HTERT RPE-1 (cell line): Measurements from ENCODE around the gene BEX3.
"Not testable (repeated sequence)": the region's sequence is repeated elsewhere in the genome, so short reads cannot be mapped to it uniquely, and the experiment has no call there.

Experiments used
- in situ Hi-C: fragments of 300-500 bp; cut with MboI; formaldehyde crosslinking; loops from 4 replicates; pipeline ENCODE4 v1.14.3; 2020; ENCODE audit warnings: low sequenced_read_pairs

The BEX3 gene

DNA sequence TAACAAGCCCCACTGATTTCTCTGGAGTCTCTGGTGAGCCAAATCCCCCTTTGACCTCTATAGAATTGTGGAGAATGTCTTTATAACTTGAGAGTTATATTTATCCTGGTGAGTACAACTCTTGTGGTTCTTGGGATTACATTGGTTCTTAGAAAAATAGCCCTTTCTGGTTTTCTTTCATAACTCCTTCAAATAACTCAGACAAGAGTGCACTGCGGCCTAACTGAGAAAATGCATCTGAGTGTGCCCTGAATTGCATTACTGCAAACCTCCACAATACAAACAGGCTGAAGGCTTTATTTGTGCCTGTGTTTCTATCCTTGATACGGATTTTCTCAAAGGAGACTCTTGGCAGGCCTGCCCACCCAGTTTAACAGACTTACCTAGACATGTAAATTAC lies 2.7 kb downstream of the BEX3 start:
- in situ Hi-C loops: no loop called here

DNA sequence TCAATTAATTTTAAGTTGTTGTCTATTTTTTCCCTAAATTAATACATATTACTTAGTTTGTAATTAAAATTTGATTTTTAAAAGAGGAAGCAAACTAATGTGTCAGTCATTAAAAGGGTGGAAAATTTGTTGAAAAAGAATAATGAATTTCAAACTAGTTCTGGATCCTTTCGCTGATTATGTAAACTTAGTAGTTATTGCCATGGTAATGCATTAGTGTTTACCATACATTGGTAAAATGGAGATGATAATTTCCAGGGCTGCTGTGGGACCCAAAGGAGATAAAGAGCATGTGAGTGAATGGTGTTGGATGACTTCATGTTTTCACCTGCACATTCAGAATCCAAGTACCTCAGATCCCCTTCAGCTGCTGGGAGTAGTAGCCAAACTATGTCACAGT lies 6.5 kb downstream of the BEX3 start:
- in situ Hi-C loops: no loop called here

DNA sequence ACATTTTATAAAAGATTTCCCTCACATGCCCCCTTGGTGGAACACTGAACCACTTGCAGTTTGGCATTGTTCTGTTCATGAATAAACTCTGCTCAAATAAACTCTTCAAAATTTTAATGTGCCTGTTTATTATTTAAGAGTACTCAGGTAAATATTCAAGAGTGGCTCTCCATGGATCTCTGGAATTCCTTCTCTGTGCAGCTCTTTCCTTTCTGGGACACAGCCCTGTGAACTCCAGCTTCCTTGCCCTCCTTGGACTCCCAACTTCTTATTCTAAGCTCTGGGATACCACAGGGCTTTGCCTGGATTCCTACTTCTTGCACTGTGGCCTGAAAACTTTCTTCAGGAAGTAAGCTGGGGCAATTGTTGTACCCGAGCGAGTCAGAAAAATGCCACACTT lies 8.3 kb downstream of the BEX3 start:
- in situ Hi-C loops: no loop called here

DNA sequence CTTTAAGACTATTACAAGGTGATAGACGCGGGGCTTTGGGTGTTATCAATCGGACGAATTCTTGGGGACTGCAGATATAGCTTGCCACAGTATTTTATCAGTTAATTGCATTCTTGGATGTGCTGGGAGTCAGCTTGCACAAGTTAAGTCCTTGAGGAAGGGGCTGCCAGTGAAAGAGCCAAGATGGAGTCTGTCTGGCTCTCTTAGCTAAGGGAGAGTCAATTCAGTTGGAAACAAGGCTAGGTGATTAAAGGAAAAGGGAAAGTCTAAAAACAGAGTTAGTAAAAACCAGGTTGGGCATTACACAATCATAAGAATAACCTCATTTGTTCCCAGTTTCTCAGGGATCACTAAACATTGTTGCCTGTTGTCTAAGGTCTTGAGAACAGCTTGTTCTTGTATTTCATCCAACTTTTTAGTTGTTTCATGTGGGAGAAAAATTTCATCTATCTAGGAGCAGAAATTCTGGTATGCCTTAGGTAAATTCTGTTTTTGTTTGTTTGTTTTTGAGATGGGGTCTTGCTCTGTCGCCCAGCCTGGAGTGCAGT lies 9.0 kb downstream of the BEX3 start:
- in situ Hi-C loops: not testable (repeated sequence)

DNA sequence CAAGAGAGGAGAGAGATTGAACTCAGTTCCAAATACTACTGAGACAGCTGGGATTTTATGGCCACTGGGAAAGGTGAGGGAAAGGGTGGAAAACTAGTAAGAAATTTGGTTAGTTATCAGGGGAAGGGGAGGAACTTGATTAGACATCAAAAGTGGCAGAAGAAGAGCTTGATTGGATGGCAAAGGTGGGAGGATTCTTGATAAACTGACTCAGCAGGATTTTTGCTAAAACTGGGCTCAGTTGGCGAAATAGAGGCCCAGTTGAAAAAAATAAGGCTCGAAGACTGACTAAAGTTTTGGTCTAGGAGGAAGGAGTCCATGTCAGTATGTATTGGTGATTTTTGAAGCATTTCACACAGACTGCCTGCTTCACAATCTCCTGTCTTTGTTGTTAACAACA lies 10.0 kb downstream of the BEX3 start:
- in situ Hi-C loops: no loop called here

DNA sequence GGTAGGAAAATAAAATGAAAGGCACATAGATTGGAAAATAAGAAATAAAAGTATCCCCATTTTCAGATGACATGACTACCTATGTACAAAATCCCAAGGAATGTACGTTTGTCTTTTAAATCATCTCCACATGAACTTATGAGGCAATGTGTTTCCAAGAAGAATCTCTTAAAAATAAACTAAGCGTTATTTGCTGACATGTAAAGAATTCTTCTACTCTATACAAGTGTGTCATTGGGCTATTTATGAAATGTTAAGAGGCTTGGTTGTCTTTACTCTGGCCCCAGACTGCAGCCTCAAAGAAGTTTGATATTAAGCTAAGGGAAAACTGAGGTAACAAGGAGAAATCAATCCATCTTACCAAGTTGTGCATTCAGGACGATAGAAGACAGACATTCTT lies 17.1 kb downstream of the BEX3 start:
- in situ Hi-C loops: no loop called here

DNA sequence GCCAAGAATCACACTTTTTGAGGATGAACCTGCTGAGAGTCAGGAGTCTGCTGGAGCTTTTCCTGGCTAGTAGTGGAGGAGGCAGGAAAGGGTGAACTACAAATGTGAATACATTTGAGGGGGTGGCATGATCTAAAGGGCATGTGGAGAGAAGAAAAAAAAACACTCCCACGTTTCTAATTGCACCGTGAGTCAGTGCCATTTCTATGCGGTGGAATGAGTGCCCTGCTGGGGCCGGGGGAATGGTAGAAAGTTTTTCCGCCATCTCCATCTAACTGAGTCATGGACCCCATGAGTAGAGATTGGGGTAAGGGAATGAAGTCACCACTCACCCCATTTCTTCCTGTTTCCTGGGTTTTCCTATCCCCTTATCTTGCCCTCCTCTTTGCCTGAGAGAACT lies 19.8 kb downstream of the BEX3 start:
- in situ Hi-C loops: no loop called here

DNA sequence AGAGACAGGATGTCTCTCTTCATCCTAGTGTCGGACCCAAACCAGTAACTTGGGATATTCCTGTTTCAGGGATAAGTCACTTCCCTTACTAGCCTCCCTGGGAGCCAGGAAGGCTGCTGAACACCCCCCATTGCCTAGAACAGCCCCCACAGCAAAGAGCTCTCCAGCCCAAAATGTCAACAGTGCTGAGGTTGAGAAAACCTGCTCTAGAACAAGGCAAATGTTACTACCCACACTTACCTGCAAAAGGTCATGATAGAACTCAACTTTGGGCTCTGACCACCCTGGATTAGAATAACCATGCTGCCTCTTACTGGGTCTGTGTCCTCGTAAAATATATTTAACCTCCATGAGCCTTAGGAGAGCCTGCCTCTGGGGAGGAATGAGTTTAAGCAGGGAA lies 20.3 kb downstream of the BEX3 start:
- in situ Hi-C loops: no loop called here

DNA sequence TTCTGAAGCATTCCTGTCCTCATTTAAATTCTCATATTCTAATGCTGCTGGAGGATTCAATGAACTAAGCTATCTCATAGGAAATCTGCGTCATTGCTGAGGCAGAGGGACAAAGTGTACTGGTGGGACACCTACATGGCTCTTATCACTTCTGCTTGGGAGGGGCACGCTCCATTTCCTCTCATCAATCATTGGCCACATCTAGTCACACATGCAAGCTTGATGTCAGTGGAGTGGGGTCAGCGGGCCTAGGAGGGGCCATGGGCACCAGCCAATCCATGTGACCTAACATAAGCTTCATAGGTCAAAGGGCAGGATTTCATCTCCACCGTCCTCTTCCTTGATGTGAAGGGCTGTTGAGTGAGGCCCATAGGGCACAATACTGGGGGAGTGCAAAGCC lies 21.4 kb downstream of the BEX3 start:
- in situ Hi-C loops: no loop called here

DNA sequence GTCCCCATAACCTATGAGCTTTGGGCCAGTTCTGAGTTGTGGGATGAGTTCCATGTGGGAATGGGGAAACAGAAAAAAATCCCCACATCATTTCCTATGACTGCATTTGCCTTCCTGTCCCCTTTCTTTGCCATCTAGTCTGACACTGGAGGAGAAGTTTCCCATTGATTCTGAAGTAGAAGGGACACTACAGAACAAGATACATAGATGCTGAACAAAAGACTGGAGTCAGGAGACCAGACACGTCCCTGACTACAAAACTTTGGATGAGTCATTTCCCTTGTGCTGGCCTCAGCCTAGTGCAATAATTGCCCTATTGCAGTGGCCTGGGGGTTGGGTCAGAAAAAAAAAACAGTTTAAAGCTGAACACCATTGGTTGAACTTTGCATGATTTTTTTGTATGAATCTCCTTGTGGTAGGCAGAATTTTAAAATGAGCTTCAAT lies 22.1 kb downstream of the BEX3 start:
- in situ Hi-C loops: no loop called here

DNA sequence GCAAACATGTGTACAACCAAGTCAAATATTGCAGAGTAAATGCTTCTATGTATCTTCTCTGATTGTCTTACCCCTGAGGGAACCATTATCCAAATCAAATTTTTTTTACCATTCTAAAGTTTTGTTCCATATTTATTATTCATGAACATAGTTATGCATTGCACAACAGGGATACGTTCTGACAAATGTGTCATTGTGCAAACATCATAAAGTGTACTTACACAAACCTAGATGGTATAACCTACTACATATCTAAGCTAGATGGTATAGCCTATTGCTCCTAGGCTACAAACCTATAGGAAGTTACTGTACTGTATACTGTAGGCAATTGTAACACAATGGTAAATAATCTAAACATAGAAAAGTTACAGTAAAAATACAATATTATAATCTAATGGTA lies 23.4 kb downstream of the BEX3 start:
- in situ Hi-C loops: no loop called here

DNA sequence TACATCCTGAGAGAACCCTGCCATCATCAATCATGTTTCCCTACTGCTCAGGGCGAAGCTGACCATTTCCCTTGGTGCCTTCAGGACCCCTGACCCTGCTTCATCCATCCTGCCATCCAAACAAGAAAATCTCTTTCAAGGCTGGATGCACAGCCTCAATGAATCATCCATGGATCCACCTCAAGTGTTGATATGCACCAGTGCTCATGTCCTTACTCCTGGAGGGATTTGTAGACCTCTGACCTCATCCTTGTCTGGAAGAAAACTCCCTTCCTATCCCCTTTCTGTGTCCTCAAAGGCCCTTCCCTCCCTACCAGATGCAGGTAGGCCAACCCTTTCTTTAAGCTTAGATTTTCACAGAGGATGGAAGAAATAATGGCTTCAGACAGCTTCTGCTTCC lies 24.6 kb downstream of the BEX3 start:
- in situ Hi-C loops: no loop called here

DNA sequence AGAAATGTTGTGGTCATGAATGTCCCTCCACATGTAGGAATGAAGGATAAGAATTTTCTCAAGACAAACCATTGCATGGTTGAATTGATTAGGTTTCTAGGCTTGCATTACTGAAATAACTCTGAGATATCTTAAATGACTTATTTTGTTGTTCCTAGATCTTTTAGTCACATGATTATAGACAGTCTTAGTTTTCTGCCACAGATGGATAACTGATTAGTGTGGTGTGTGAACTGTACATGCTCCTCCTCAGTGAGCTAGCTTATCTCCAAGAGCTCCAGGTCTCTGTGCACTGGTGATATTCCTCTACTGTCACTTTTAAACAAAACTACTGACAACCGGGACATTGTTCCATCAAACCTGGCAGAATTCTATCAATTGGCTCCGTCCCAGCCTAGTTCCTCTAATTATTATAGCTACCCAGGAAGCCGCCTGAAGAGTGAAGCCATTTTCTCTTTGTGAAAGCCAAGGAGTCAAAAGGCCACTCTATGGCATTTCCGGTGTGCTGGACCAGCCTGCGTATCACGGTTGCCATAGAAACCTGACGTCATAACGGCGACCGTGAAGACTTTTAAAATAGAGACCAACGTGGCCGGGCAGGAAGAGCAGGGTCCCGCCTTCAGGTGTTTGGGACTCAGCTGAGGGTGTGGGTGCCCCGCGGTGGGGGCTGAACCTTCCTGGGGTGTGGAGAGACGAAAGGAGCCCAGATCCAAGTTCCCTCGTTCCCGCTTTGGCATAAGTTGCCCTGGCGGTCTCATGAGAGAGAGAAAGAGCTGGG lies 28.1 kb downstream of the BEX3 start:
- in situ Hi-C loops: no loop called here

DNA sequence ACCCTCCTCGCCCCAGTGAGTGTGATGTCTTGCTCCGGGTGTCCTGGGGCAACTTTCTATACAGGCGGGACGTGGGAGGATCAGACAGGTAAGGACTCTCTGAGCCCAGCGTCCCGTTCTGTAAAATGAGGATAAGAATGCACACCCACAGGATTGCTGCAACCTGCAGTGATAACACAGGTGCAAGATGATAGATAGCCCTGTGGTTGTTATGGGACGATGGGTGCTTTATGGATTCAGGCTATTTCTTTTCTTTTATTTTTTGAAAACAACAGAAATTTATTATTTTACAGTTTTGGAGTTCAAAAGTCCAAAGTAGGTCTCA lies 28.6 kb downstream of the BEX3 start:
- in situ Hi-C loops: no loop called here

DNA sequence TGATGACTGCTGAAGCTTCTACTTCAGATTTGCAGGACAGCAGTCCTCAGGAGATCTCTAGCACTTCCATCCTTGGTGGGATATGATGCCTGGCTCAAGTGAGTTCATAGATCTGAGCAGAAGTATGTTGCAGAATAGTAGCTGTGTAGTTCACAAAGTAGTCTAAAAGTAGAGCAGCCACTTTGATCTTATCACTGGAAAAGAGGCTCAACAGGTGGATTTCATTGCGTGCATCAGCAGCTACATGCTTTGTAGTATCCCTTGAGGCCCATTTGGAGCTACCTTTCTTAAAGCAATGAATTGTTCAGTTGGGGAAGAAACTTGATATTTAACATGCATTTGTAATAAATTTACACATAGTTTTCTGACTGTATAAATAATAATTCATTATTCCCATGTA lies 29.9 kb downstream of the BEX3 start:
- in situ Hi-C loops: no loop called here

DNA sequence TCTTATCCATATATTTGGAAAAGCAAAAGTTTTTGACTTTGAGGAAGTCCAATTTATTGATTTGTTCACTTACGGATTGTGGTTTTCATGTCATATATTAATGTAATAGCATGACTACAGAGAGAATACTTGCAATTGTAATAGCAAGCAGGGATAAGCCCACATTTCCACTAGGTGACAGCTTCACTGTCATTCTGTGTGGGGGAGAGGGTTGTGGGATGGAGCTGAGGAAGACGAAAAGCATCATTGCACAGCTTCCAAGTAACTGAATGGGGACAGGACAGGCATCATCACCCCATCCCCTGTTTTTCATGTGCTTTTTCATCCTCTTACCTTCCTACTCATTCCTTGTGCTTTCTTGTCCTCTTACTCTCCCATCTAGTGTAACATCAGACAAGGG lies 31.4 kb downstream of the BEX3 start:
- in situ Hi-C loops: no loop called here

DNA sequence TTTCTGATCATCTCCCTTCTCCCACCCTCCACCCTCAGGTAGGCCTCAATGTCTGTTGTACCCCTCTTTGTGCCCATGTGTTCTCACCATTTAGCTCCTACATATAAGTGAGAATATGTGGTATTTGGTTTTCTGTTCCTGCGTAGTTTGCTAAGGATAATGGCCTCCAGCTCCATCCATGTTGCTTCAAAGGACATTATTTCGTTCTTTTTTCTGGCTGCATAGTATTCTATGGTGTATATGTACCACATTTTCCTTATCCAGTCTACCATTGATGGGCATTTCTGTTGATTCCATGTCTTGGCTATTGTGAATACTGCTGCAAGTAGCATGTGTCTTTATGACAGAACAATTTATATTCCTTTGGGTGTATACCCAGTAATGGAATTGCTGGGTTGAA lies 35.4 kb downstream of the BEX3 start:
- in situ Hi-C loops: not testable (repeated sequence)

DNA sequence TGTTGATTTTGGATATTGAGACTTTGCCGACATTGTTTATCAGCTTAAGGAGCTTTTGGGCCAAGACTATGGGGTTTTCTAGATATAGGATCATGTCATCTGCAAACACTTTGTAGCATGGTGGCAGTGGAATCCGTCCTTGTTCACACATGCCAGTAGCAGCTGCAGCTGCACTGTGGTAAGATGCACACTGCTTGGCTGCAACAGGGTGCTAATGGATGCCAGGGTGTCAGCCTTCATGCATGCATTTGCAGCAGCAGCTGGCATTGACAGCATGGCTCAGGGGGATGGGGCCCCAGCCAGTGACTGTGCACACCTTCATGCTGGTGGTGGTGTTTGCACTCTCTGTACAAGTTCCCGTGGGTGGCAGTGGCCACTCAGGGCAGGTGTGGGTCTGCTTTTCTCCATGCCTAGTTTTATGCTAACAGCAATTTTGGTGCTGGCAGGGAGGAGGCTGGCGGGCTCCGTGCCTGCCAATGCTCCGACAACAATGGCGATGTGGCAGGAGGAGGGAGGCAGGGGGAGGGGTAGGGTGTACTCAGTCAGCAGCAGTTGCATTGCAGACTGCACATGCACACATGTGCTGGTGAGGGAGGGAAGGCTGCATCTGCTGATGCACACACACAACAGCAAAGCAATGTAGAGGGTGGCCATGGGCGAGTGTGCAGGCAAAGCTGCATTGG lies 37.5 kb downstream of the BEX3 start:
- in situ Hi-C loops: no loop called here

DNA sequence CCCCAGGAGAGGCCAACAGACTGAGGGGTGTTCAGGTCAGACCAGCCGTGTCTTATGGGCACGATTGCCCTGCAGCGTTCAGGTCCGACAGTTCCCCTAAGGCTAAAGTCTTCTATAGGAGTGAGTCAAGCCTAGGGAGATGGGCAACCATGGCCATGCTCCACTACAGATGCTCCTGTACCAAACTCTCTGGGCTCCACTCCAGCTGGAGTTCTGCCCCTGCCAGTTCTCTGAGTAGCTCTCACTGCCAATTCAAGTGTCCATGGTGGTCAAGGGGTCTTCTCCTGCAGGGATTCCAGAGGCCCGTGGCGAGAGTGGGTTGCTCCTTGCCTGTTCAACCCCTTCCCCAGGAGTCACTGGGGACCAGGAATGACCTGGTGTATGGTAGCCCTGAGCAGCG lies 38.2 kb downstream of the BEX3 start:
- in situ Hi-C loops: no loop called here

DNA sequence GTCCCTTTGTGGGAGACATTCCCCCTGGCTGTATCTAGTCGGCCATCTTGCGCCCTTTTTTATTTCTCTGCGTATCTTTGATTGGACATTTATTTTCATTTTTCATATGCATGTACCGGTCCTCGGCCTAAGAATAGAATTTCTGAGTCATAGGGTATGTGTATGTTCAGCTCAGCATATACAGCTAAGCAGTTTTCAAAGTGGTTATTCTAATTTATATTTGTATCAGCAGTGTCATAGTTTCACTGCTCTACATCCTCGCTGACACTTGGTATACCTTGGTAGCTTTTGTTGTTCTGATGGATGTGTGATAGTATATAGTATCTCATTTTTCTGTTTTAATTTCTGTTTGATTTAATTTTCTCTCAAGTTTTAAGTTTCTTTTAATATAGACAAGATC lies 38.7 kb downstream of the BEX3 start:
- in situ Hi-C loops: no loop called here

DNA sequence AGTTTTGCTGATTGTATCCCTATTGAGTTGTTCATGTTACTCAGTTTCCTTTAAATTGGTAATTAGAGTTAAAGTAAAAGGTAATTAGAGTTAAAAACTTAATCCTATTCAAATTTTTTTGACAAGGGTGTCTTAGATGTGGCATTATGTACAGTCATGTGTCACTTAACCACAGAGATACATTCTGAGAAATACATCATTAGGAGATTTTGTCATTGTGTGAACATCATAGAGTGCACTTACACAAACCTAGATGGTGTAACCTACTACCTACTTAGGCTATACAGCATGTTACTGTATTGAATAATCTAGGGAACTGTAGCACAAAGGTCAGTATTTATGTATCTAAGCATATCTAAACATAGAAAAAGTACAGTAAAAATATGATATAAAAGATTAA lies 39.2 kb downstream of the BEX3 start:
- in situ Hi-C loops: no loop called here

DNA sequence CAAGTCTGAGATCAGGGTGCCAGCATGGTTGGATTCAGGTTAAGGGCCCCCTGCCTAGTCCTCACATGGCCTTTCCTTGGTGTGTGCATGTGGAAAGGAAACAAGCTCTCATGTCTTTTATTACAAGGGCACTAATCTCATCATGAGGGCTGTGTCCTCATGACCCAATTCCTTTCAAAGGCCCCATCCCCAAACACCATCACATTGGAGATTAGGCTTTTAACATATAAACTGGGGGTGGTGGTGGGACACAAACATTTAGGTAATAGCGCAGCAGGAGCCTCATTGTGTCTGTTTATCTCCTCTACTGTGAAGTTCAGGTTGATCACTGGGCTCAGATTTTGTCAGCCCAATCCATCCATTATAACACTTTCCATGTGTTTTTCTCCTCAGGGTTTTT lies 41.0 kb downstream of the BEX3 start:
- in situ Hi-C loops: no loop called here

DNA sequence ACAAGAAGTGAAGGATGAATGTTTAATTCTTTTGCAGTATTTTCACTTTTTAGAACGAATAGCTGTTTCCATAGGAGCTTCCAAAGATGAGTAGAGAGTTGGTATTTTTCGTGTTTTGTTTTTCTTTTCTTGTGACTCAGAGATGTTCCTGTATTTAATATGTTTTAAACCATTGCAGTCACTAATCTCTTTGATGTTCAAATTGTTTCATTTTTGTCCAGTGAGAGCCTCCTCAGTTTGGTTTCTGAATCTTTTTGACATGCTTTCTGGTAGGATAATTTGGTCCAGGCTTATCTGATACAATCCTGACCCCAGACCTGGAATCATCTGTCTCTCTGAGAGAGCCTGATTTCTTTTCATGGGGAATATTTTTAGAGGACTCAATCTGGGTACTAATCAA lies 41.6 kb downstream of the BEX3 start:
- in situ Hi-C loops: no loop called here
